ENCODE data around the gene WDR75. TPM values are rescaled to one million over a fixed set of nuclear protein-coding genes. Genes with fewer than 3 reads are reported as not detected.

Gene WDR75
- total RNA-seq, 3 donors from 2014 or later (not counting 1 experiment from before 2014, with no cell fraction given) = 31.4 to 38.5 (median 32.3) TPM

DNA sequence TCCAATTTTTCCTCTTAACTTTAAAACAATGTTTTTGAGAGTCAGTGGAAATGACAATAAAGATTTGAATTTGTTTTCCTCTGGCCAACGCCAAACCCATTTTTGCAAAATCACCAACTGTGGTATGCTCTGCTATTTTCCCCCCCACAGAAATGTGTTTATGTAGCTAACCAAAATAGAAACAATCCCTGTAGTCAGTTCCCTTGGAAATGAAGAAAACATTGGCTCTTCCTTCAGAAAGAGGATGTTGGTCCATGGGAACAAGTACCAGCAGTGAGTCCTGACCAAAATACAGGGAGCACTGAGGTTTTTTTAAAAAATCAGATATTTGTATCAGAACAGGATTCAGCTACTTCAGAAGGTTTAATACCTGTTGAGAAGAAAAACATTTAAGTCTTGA is 74.0 kb downstream of the WDR75 start:
- H3K36me3 Mint-ChIP-seq = no peaks in the 10 kb centered on the region
- DNase-seq (no peak), ATAC-seq (no peak)
- H3K27me3 ChIP-seq (ENCODE audit: control insufficient read depth, insufficient read depth, low read length) = no peaks in the 10 kb centered on the region
- H3K4me3 ChIP-seq (ENCODE audit: low read length) = no peak overlapping the region
- TF ChIP-seq CTCF (IDR thresholded peaks at IDR 0.05) = no peak
- intact Hi-C loops (cut with micrococcal nuclease) = no loop called here
- no CpG with 5 or more reads among the region's 1 CpG for WGBS (ENCODE audit: insufficient coverage)
- H3K4me1 ChIP-seq (ENCODE audit: control insufficient read depth, insufficient read depth, low read length) = no peaks in the 10 kb centered on the region
- H3K27ac ChIP-seq (ENCODE audit: low read length) = no peak overlapping the region
- H3K9me3 ChIP-seq (ENCODE audit: control insufficient read depth, insufficient read depth, low read length) = no peaks in the 10 kb centered on the region
- H3K36me3 ChIP-seq (ENCODE audit: control insufficient read depth, insufficient read depth, low read length) = no peaks in the 10 kb centered on the region
- H3K27me3 Mint-ChIP-seq (ENCODE audit: low read depth in 2 of 2) = peaks cover 2 to 9% of the 10 kb centered on the region in 2 donors
- H3K27ac Mint-ChIP-seq = no peak overlapping the region
- H3K4me3 Mint-ChIP-seq = no peak overlapping the region
- H3K4me1 Mint-ChIP-seq = no peaks in the 10 kb centered on the region
- no peaks in the 10 kb centered on the region for H3K9me3 Mint-ChIP-seq

DNA sequence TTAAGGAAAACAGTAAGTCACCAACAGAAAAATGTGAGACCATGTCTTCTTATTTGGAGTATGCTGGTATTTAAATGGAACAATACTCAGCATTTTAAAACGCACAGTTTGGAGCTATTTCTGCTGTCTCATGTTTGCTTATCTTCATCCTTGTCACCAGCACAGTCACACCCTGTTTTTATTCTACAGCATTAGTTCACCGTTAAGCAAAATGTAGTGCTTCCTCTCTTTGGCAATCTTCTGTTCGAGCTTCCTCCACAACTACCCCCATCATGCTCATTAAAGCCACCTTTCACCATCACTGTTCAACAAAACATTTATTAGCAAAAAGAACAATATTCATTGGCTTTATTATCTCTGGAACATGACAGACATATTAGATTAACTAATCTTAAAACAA is 75.3 kb downstream of the WDR75 start:
- intact Hi-C loops (cut with micrococcal nuclease) = no loop called here
- ATAC-seq = peak in 1 of 3 donors; percentile 67
- Mint-ChIP-seq H3K9me3 (no peaks in the 10 kb centered on the region), H3K27me3 (ENCODE audit: low read depth in 2 of 2) (peaks cover 2 to 9% of the 10 kb centered on the region in 2 donors), H3K4me3 (no peak overlapping the region), H3K27ac (no peak overlapping the region), H3K36me3 (no peaks in the 10 kb centered on the region), H3K4me1 (no peaks in the 10 kb centered on the region)
- Histone ChIP-seq H3K4me3 (ENCODE audit: low read length) (no peak overlapping the region), H3K4me1 (ENCODE audit: control insufficient read depth, insufficient read depth, low read length) (no peaks in the 10 kb centered on the region), H3K9me3 (ENCODE audit: control insufficient read depth, insufficient read depth, low read length) (no peaks in the 10 kb centered on the region), H3K36me3 (ENCODE audit: control insufficient read depth, insufficient read depth, low read length) (no peaks in the 10 kb centered on the region), H3K27me3 (ENCODE audit: control insufficient read depth, insufficient read depth, low read length) (no peaks in the 10 kb centered on the region), H3K27ac (ENCODE audit: low read length) (no peak overlapping the region)
- WGBS (ENCODE audit: insufficient coverage) = 21% methylated on average over 3 of the region's 3 CpGs
- no peak for TF ChIP-seq CTCF (IDR thresholded peaks at IDR 0.05)
- DNase-seq = no peak

DNA sequence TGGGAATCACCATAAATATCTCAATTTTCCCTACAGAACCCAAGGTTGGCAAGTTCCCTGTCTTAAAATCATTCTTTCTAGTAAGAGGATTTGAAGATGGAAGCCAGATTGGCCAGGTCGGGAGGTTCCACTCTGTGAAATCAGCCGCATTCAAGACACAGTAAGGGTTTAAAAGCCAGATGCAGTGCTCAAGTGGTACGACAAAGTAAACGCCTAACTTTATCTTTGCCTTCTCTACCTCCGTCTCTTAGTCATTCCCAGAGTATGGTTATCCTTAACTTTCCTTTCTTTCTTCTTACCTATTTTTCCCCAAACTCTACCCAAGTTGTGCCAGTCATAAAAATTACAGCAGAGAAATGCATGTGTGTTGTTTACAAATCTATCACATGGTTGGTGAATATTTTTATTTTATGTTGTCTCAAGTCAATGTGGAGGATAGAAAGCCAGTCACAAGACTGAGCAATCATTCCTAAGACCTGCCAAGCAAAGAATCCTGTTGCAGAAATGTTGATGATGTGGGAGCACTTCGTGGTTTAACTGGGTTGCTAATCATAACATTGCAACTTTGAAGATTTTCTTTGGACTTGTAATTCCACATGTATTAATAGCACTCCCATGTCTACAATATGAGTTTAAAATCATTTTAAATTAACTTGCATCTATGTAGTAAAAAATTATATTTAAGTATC is 76.7 kb downstream of the WDR75 start:
- Mint-ChIP-seq H3K4me1 (no peaks in the 10 kb centered on the region), H3K36me3 (no peaks in the 10 kb centered on the region), H3K27me3 (ENCODE audit: low read depth in 2 of 2) (peaks cover 2 to 9% of the 10 kb centered on the region in 2 donors), H3K9me3 (no peaks in the 10 kb centered on the region), H3K4me3 (no peak overlapping the region), H3K27ac (no peak overlapping the region)
- TF ChIP-seq CTCF (IDR thresholded peaks at IDR 0.05) = no peak
- Histone ChIP-seq H3K4me3 (ENCODE audit: low read length) (no peak overlapping the region), H3K9me3 (ENCODE audit: control insufficient read depth, insufficient read depth, low read length) (no peaks in the 10 kb centered on the region), H3K27me3 (ENCODE audit: control insufficient read depth, insufficient read depth, low read length) (no peaks in the 10 kb centered on the region), H3K27ac (ENCODE audit: low read length) (no peak overlapping the region), H3K36me3 (ENCODE audit: control insufficient read depth, insufficient read depth, low read length) (no peaks in the 10 kb centered on the region), H3K4me1 (ENCODE audit: control insufficient read depth, insufficient read depth, low read length) (no peaks in the 10 kb centered on the region)
- DNase-seq (no peak), ATAC-seq (no peak)
- 95% methylated on average over 5 of the region's 6 CpGs for WGBS (ENCODE audit: insufficient coverage)
- intact Hi-C loops (cut with micrococcal nuclease) = no loop called here
